CD4-positive, alpha-beta T cell (primary cell): ENCODE measurements around the gene CXCL14. TPM values are rescaled to one million over a fixed set of nuclear protein-coding genes. Genes with fewer than 3 reads are reported as not detected.
A peak's percentile ranks its signal among the peaks of the same experiment; 100 is the strongest.

Experiments used
- ATAC-seq: fragments of 200-7000 bp; cut with Tn5 transposase; one replicate; pipeline ENCODE4 v1.10.0; 2022; ENCODE audit warnings: mild to moderate bottlenecking; ENCODE audit not compliant: poor library complexity
- CTCF ChIA-PET: fragments of 350-600 bp; sonication (Branson Sonifier 250); formaldehyde crosslinking; loops from one replicate; lab custom pipeline; 2021; ENCODE audit warnings: antibody characterized with exemption, inconsistent platforms; lab: Charles Lee
- POLR2A ChIA-PET: fragments of 350-600 bp; sonication (Branson Sonifier 250); formaldehyde crosslinking; loops from one replicate; lab custom pipeline; 2021; ENCODE audit warnings: antibody characterized with exemption, inconsistent platforms; lab: Charles Lee
- DNase-seq, 14 experiments: peaks; one replicate each; pipeline ENCODE4 v3.0.0-alpha.2; 2013 to 2020; ENCODE audit warnings: mixed read lengths in 2 of 14
- H3K27ac ChIP-seq, 2 donors: one replicate each; pipeline versions ENCODE4 v1.5.1 to v1.7.0; 2013; ENCODE audit warnings: low read length in 2 of 2, low read depth in 1 of 2, mild to moderate bottlenecking in 1 of 2
- H3K27me3 ChIP-seq, 2 experiments: 1 replicate in 1 of 2; 2 replicates in 1 of 2; pipeline versions ENCODE4 v1.6.1 to v1.7.0; 2013; ENCODE audit warnings: low read length in 2 of 2, control low read depth in 1 of 2, mild to moderate bottlenecking in 1 of 2, moderate library complexity in 1 of 2; ENCODE audit not compliant: insufficient read depth in 2 of 2, control insufficient read depth in 1 of 2
- H3K36me3 ChIP-seq: one replicate; pipeline ENCODE4 v1.6.1; 2013; ENCODE audit warnings: low read length, control low read depth; ENCODE audit not compliant: insufficient read depth
- H3K4me1 ChIP-seq: one replicate; pipeline ENCODE4 v1.6.1; 2013; ENCODE audit warnings: low read length, control low read depth; ENCODE audit not compliant: insufficient read depth
- H3K4me3 ChIP-seq: one replicate; pipeline ENCODE4 v1.5.1; 2013; ENCODE audit warnings: mild to moderate bottlenecking, low read length, moderate library complexity
- H3K9me3 ChIP-seq, 2 experiments: 1 replicate in 1 of 2; 2 replicates in 1 of 2; pipeline versions ENCODE4 v1.6.1 to v1.7.0; 2013; ENCODE audit warnings: low read length in 2 of 2, mild to moderate bottlenecking in 2 of 2, control low read depth in 1 of 2, moderate library complexity in 1 of 2; ENCODE audit not compliant: control insufficient read depth in 1 of 2, insufficient read depth in 1 of 2
- H3K27ac Mint-ChIP-seq: one replicate; pipeline ENCODE4 v1.8.0; 2020; ENCODE audit warnings: mixed read lengths
- H3K27me3 Mint-ChIP-seq: one replicate; pipeline ENCODE4 v1.8.0; 2021; ENCODE audit warnings: mixed read lengths
- H3K36me3 Mint-ChIP-seq: one replicate; pipeline ENCODE4 v1.8.0; 2021; ENCODE audit warnings: low read depth, mixed read lengths
- H3K4me1 Mint-ChIP-seq: one replicate; pipeline ENCODE4 v1.8.0; 2021; ENCODE audit warnings: low read depth, mixed read lengths
- H3K4me3 Mint-ChIP-seq: one replicate; pipeline ENCODE4 v1.8.0; 2020; ENCODE audit warnings: mild to moderate bottlenecking, mixed read lengths
- H3K9me3 Mint-ChIP-seq: one replicate; pipeline ENCODE4 v1.8.0; 2020; ENCODE audit warnings: mixed read lengths
- CTCF ChIP-seq: fragments of 200-600 bp; IDR thresholded peaks from one replicate; pipeline ENCODE4 v1.8.0; 2022; ENCODE audit warnings: antibody characterized with exemption, mild to moderate bottlenecking
- intact Hi-C, 2 experiments: fragments of 100-400 bp; cut with DNase I in 1 of 2; cut with micrococcal nuclease in 1 of 2; formaldehyde crosslinking; loops; one replicate each; pipeline versions ENCODE4 v1.15.1 to v1.9.0; 2023 to 2025; cut with DNase I, micrococcal nuclease
- total RNA-seq, 174 experiments: library from RNA in 2 of 174; stranded (reverse) in 2 of 174; gene quantifications; one replicate each; pipeline ENCODE4 v1.2.3 and lab custom pipeline; 2021 to 2026

Gene CXCL14
- total RNA-seq, 2 experiments from 2014 or later, result not detected

- Mint-ChIP-seq H3K36me3 (no peaks in the 10 kb centered on the region), H3K4me3 (no peak overlapping the region), H3K27me3 (peaks cover 36% of the 10 kb centered on the region), H3K27ac (no peak overlapping the region), H3K4me1 (no peaks in the 10 kb centered on the region), H3K9me3 (no peaks in the 10 kb centered on the region)
- Histone ChIP-seq H3K36me3 (no peaks in the 10 kb centered on the region), H3K27ac (no peak overlapping the region), H3K4me1 (peaks cover 7% of the 10 kb centered on the region), H3K27me3 (peaks cover 3 to 5% of the 10 kb centered on the region in 2 experiments), H3K9me3 (no peaks in the 10 kb centered on the region), H3K4me3 (no peak overlapping the region)
- ChIA-PET CTCF (no interaction called here), POLR2A (no interaction called here)
- intact Hi-C loops, result no loop called here
- DNase-seq, result peak in 1 of 14 experiments; percentile 16
- no peak for ATAC-seq
- no peak for TF ChIP-seq CTCF
Measured at GRCh38 chr5:135569755-135570452, 8.9 kb downstream of the CXCL14 start.

DNA sequence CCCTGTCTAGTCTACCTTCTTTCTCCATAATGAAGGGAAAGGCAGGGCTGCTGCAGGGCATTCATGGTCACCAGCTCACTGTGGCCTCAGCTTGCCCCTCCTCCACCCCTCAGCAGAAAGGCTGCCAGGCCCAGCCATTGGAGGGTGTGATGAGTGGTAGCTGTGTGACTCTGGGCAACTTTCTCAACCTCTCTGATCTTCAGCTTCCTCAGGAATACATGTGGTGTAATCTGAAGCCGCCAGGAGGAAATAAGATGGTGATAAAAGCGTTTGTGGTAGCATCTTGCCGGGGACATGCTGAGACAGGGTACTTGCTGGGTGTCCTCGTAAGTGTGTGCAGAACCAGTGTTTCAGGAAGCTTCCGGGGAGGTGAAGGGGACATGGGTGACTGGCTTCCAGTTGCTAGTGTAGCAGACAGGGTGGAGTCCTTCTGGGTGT lies 9.8 kb downstream of the CXCL14 start:
- H3K9me3 Mint-ChIP-seq, result no peaks in the 10 kb centered on the region
- H3K4me3 Mint-ChIP-seq, result no peak overlapping the region
- H3K27ac Mint-ChIP-seq, result no peak overlapping the region
- ChIA-PET POLR2A (no interaction called here), CTCF (no interaction called here)
- Histone ChIP-seq H3K36me3 (no peaks in the 10 kb centered on the region), H3K4me1 (peaks cover 7% of the 10 kb centered on the region), H3K9me3 (no peaks in the 10 kb centered on the region), H3K27ac (no peak overlapping the region), H3K27me3 (peaks cover 3 to 5% of the 10 kb centered on the region in 2 experiments), H3K4me3 (no peak overlapping the region)
- TF ChIP-seq CTCF, result no peak
- peak in 1 of 14 experiments; percentile 13 for DNase-seq
- H3K4me1 Mint-ChIP-seq, result no peaks in the 10 kb centered on the region
- intact Hi-C loops, result no loop called here
- H3K27me3 Mint-ChIP-seq, result peaks cover 31% of the 10 kb centered on the region
- ATAC-seq, result no peak
- H3K36me3 Mint-ChIP-seq, result no peaks in the 10 kb centered on the region

DNA sequence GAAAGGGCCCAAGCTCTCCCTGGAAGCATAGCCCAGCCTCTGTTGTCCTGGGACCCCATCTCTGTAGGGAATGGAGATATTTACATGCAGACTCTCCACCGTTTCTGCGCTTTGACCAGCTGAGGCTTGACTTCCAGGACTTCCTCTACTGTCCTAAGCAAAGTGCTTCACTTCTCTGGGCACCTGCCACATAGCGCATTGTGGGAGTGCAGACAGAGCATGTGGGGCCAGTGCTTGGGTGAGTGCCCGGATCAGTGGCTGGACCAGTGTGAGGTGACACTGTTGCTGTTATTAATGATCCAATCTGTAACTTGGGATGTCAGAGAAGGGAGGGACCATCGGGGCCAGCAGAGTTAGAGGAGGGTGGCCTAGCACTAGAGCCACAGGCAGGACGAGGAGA lies 10.5 kb downstream of the CXCL14 start:
- no peak for ATAC-seq
- H3K4me1 ChIP-seq, result peaks cover 7% of the 10 kb centered on the region
- peaks cover 31% of the 10 kb centered on the region for H3K27me3 Mint-ChIP-seq
- H3K27ac Mint-ChIP-seq, result no peak overlapping the region
- no peaks in the 10 kb centered on the region for H3K4me1 Mint-ChIP-seq
- POLR2A ChIA-PET, result no interaction called here
- no peak for DNase-seq
- no peak overlapping the region for H3K4me3 Mint-ChIP-seq
- peaks cover 3 to 5% of the 10 kb centered on the region in 2 experiments for H3K27me3 ChIP-seq
- no peaks in the 10 kb centered on the region for H3K9me3 Mint-ChIP-seq
- H3K27ac ChIP-seq, result no peak overlapping the region
- H3K36me3 Mint-ChIP-seq, result no peaks in the 10 kb centered on the region
- no peak overlapping the region for H3K4me3 ChIP-seq
- TF ChIP-seq CTCF, result no peak
- no peaks in the 10 kb centered on the region for H3K36me3 ChIP-seq
- H3K9me3 ChIP-seq, result no peaks in the 10 kb centered on the region
- CTCF ChIA-PET, result no interaction called here
- intact Hi-C loops, result no loop called here
